Measurements from ENCODE around the gene SARS1.

The SARS1 gene

DNA sequence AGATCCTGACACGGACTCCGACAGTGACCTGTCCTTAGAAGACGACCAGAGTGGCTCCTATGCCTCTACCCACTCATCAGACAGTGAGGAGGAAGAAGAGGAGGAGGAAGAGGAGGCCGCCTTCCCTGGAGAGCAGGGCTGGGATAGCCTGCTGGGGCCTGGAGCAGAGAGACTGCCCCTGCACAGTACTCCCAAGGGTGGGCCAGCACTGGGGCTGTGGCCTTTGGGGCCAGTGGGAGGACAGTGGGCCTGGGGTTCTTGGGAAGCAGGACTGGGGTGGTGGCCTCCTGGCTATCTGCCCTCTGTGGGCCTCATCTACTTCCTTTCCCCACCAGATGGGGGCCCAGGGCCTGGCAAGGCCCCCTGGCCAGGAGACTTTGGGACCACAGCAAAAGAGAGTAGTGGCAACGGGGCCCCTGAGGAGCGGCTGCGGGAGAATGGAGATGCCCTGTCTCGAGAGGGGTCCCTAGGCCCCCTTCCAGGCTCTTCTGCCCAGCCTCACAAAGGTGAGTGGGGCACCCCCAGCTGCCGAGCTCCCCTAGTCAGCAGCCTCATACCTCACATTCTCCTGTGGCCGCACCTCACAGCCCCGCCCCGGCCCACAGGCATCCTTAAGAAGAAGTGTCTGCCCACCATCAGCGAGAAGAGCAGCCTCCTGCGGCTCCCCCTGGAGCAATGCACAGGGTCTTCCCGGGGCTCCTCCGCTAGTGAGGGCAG is 59.3 kb downstream of the SARS1 start:
- TF ChIP-seq FOXP2 (optimal IDR thresholded peaks at IDR 0.05; ENCODE audit: control extremely low read depth, extremely low read length, insufficient read depth) (no peak), EZH2 (IDR thresholded peaks at IDR 0.05) (no peak), POLR2AphosphoS5 (IDR thresholded peaks at IDR 0.05; ENCODE audit: borderline replicate concordance, low read depth, low read length) (no peak)
- no peak overlapping the region for H3K27ac ChIP-seq
- H3K9ac ChIP-seq (ENCODE audit: insufficient read length), result no peak overlapping the region
- DNase-seq (ENCODE audit: low read depth, low spot score), result no peak
- H3K36me3 ChIP-seq (ENCODE audit: insufficient read depth, low read length), result no peaks in the 10 kb centered on the region; the same call in 1 of the 2 replicates
- no peaks in the 10 kb centered on the region for H3K9me3 ChIP-seq (ENCODE audit: low read depth, low read length)
- no peak overlapping the region for H3K4me3 ChIP-seq

DNA sequence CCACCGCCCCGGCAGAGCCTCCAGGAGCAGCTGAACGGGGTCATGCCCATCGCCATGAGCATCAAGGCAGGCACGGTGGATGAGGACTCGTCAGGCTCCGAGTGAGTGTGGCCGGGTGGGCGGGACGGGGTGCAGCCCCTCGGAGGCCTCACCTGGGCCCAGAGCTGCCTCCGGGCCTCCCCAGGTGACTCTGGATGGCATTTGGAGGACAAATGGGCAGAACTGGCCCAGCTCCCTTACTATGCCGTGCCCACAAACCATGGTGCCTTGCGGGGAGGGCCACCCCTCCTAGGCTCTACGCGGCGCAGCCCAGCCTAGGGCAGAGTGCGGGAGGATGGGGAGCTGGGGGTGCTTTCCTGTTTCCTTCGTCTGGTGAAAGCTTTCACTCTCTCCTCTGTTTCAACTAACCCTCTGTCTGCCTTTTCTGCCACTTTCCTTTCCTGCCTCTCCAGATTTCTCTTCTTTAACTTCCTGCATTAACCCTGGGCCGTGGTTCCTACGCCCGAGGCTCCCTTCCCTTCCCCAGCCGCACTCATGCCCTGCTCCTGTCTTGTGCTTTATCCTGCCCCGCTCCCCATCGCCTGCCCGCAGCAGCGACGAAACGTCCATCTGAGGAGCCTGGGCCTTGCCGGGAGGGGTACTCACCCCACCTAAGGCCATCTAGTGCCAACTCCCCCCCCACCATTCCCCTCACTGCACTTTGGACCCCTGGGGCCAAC is 60.0 kb downstream of the SARS1 start:
- DNase-seq (ENCODE audit: low read depth, low spot score), result no peak
- H3K36me3 ChIP-seq (ENCODE audit: insufficient read depth, low read length), result peaks cover 6% of the 10 kb centered on the region; the same call in 1 of the 2 replicates
- no peak overlapping the region for H3K4me3 ChIP-seq
- TF ChIP-seq POLR2AphosphoS5 (IDR thresholded peaks at IDR 0.05; ENCODE audit: borderline replicate concordance, low read depth, low read length) (no peak), EZH2 (IDR thresholded peaks at IDR 0.05) (no peak), FOXP2 (optimal IDR thresholded peaks at IDR 0.05; ENCODE audit: control extremely low read depth, extremely low read length, insufficient read depth) (no peak)
- no peak overlapping the region for H3K9ac ChIP-seq (ENCODE audit: insufficient read length)
- H3K9me3 ChIP-seq (ENCODE audit: low read depth, low read length), result no peaks in the 10 kb centered on the region
- H3K27ac ChIP-seq, result peak overlapping the region; percentile 46; the same call in 1 of the 2 replicates

DNA sequence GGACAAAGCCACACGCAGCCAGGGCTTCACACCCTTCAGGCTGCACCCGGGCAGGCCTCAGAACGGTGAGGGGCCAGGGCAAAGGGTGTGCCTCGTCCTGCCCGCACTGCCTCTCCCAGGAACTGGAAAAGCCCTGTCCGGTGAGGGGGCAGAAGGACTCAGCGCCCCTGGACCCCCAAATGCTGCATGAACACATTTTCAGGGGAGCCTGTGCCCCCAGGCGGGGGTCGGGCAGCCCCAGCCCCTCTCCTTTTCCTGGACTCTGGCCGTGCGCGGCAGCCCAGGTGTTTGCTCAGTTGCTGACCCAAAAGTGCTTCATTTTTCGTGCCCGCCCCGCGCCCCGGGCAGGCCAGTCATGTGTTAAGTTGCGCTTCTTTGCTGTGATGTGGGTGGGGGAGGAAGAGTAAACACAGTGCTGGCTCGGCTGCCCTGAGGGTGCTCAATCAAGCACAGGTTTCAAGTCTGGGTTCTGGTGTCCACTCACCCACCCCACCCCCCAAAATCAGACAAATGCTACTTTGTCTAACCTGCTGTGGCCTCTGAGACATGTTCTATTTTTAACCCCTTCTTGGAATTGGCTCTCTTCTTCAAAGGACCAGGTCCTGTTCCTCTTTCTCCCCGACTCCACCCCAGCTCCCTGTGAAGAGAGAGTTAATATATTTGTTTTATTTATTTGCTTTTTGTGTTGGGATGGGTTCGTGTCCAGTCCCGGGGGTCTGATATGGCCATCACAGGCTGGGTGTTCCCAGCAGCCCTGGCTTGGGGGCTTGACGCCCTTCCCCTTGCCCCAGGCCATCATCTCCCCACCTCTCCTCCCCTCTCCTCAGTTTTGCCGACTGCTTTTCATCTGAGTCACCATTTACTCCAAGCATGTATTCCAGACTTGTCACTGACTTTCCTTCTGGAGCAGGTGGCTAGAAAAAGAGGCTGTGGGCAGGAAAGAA is 61.1 kb downstream of the SARS1 start:
- no peak for TF ChIP-seq FOXP2 (optimal IDR thresholded peaks at IDR 0.05; ENCODE audit: control extremely low read depth, extremely low read length, insufficient read depth)
- Histone ChIP-seq H3K9ac (ENCODE audit: insufficient read length) (no peak overlapping the region), H3K27ac (no peak overlapping the region), H3K9me3 (ENCODE audit: low read depth, low read length) (no peaks in the 10 kb centered on the region), H3K4me3 (no peak overlapping the region), H3K36me3 (ENCODE audit: insufficient read depth, low read length) (peaks cover 14% of the 10 kb centered on the region)
- DNase-seq (ENCODE audit: low read depth, low spot score), result no peak

DNA sequence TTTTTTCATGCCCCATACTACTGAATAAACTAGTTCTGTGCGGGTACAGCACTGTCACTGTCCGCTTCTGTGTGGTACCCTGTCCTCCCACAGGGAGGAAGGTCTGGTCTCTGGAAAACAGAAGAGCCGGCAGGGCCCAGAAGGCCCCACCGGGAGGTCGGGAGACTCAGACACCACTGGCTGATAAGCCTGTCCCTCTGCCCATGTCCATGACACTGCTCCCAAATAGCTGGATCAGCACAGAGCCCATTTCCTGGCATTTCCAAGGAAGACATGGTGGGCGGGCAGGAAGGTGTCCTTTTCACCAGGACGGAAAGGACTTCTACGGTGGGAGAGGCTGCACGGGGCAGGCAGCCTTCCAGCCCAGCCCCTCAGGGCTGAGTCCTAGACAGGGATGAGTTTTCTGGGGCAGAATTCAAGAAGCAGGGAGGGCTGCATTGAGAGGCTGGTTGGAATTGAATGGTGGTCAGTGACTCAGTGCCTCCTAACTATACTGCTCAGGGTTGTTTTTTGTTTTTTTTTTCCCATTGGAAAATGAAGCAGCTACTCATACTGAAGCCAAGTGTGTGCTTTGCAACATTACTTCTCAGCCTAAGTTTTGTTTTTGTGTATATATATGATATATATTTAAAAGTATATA is 62.1 kb downstream of the SARS1 start:
- no peak overlapping the region for H3K4me3 ChIP-seq
- DNase-seq (ENCODE audit: low read depth, low spot score), result no peak
- no peak for TF ChIP-seq EZH2 (IDR thresholded peaks at IDR 0.05)
- TF ChIP-seq FOXP2 (optimal IDR thresholded peaks at IDR 0.05; ENCODE audit: control extremely low read depth, extremely low read length, insufficient read depth), result no peak
- peak; percentile 15; the same call in 1 of the 2 replicates for TF ChIP-seq POLR2AphosphoS5 (IDR thresholded peaks at IDR 0.05; ENCODE audit: borderline replicate concordance, low read depth, low read length)
- H3K27ac ChIP-seq, result no peak overlapping the region
- no peaks in the 10 kb centered on the region for H3K9me3 ChIP-seq (ENCODE audit: low read depth, low read length)
- H3K9ac ChIP-seq (ENCODE audit: insufficient read length), result no peak overlapping the region
- peaks cover 24% of the 10 kb centered on the region for H3K36me3 ChIP-seq (ENCODE audit: insufficient read depth, low read length)

DNA sequence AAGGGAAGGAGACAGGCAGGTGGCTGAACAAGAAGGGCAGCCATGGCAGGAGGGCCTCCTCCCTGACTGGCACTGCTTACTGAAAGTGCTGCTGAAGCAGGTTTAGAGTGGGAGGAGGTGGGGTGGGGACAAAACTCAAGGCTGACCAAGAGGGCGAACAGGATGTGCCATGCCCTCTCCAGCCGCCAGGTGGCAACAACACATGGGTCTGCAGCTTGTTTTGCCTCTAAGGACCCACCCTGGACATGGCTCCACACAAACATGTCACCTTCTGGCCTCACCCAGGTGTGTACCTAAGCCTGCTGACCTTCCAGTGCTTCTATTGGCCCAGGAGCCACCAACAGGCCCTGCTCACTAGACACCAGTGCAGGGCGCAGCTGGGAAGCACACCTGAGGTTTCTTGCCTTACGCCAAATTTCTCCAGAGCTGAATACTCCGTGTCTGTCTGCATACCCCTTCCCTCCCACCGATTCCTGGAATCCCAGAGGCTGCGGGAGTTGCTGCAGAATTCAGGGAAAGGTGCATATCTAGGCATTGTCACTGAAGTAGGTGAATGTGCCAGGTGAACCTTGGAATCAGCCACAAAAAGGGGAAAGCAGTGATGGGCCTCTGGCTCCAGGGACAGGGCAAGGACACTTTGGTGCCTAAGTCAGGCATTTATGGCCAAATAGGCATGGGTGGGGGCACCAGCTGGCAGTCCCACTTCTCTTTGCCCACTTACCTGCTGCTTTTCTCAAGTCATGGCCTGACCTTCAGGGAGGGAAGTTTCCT is 63.9 kb downstream of the SARS1 start:
- no peak for DNase-seq (ENCODE audit: low read depth, low spot score)
- Histone ChIP-seq H3K9ac (ENCODE audit: insufficient read length) (no peak overlapping the region), H3K36me3 (ENCODE audit: insufficient read depth, low read length) (peaks cover 27% of the 10 kb centered on the region), H3K27ac (no peak overlapping the region), H3K4me3 (no peak overlapping the region), H3K9me3 (ENCODE audit: low read depth, low read length) (no peaks in the 10 kb centered on the region)
- TF ChIP-seq POLR2AphosphoS5 (IDR thresholded peaks at IDR 0.05; ENCODE audit: borderline replicate concordance, low read depth, low read length) (no peak), FOXP2 (optimal IDR thresholded peaks at IDR 0.05; ENCODE audit: control extremely low read depth, extremely low read length, insufficient read depth) (no peak), EZH2 (IDR thresholded peaks at IDR 0.05) (no peak)

DNA sequence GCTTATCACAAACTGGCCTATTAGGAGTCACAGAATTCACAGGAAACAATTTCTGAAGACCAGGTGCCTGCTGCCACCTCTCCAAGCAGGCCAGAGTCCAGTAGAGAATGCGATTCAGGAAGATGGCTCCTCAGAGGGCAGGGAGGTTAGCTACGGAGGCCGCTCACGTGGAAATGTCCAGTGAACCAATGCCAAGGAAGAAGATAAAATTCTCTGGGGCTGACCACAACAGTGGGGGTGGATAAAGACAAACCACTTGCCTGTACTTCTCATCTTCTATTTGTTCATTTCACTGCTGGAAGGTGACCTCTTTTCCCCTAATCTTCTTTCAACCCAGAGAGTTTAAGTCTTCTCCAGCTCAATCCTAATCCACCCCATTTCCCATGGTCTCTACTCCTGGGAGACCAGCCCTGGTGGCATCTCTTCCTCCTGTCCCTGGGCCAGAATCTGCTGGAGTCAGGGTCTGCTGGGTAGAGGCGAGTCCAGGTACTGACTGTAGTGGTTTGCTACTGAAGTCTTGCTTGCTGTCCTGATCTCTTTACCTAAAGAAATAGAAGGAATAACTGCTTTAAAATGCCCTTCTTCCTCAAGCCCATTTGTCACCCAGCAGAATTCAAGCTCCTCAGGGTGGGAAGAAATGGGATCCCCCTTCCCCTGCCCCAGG is 66.0 kb downstream of the SARS1 start:
- Histone ChIP-seq H3K36me3 (ENCODE audit: insufficient read depth, low read length) (peaks cover 27% of the 10 kb centered on the region), H3K4me3 (no peak overlapping the region), H3K9me3 (ENCODE audit: low read depth, low read length) (no peaks in the 10 kb centered on the region), H3K27ac (no peak overlapping the region), H3K9ac (ENCODE audit: insufficient read length) (no peak overlapping the region)
- no peak for TF ChIP-seq POLR2AphosphoS5 (IDR thresholded peaks at IDR 0.05; ENCODE audit: borderline replicate concordance, low read depth, low read length)
- no peak for DNase-seq (ENCODE audit: low read depth, low spot score)

DNA sequence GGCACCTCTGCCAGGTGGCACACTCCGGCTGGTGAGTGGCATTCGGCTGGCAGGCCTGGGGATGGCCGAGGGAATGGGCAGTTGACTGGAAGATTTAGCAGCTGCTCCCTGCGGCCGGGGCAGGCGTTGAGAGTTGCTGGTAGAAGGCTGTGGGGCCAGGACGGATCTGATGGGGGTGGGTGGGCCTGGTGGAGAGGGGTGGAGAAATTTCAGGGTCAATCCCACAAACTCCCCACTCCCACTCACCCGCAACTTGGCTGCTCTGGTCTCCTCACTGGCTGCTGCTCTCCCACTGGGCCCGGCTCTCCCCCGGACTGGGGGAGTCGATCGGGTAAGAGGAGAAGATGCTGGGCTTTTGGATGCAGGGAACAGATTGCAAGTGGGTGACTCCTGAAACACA is 67.1 kb downstream of the SARS1 start:
- Histone ChIP-seq H3K4me3 (no peak overlapping the region), H3K27ac (no peak overlapping the region), H3K36me3 (ENCODE audit: insufficient read depth, low read length) (peaks cover 27% of the 10 kb centered on the region), H3K9me3 (ENCODE audit: low read depth, low read length) (no peaks in the 10 kb centered on the region), H3K9ac (ENCODE audit: insufficient read length) (no peak overlapping the region)
- no peak for DNase-seq (ENCODE audit: low read depth, low spot score)
- no peak for TF ChIP-seq POLR2AphosphoS5 (IDR thresholded peaks at IDR 0.05; ENCODE audit: borderline replicate concordance, low read depth, low read length)
- TF ChIP-seq FOXP2 (optimal IDR thresholded peaks at IDR 0.05; ENCODE audit: control extremely low read depth, extremely low read length, insufficient read depth), result no peak
- no peak for TF ChIP-seq EZH2 (IDR thresholded peaks at IDR 0.05)
